ENCODE data around the gene PAPPA.

- TF ChIP-seq CTCF (IDR thresholded peaks at IDR 0.05) (peak; percentile 59), EZH2 (IDR thresholded peaks at IDR 0.05) (no peak), EZH2phosphoT487 (IDR thresholded peaks at IDR 0.05) (no peak)
Measured at GRCh38 chr9:116166713-116167112, 13.1 kb downstream of the PAPPA start.

All from neural progenitor cell (in vitro differentiated cells).